Retinal pigment epithelial cell (primary cell): ENCODE data around the gene SLC26A3.

Experiments used
- DNase-seq: peaks from one replicate; pipeline ENCODE4 v3.0.0-alpha.2; 2010; ENCODE audit warnings: low read depth
- H3K4me3 ChIP-seq: 2 replicates; pipeline ENCODE4 v1.5.1; 2011; ENCODE audit warnings: mild to moderate bottlenecking, low read length, control low read depth, moderate library complexity
- CTCF ChIP-seq: conservative IDR thresholded peaks from 2 replicates; pipeline ENCODE4 v1.5.1; 2011; ENCODE audit warnings: low read depth, low read length, control low read depth, inconsistent platforms

Gene SLC26A3

GRCh38 chr7:107842213-107842612 is 39.2 kb upstream of the SLC26A3 start:
- no peak for DNase-seq

GRCh38 chr7:107838816-107839565 is 36.0 kb upstream of the SLC26A3 start:
- TF ChIP-seq CTCF: no peak
- DNase-seq: no peak
- no peak overlapping the region for H3K4me3 ChIP-seq

More at GRCh38 chr7:107842213-107842612, 39.2 kb upstream of the SLC26A3 start:
- TF ChIP-seq CTCF: no peak
- no peak overlapping the region for H3K4me3 ChIP-seq

GRCh38 chr7:107838024-107838601 is 35.1 kb upstream of the SLC26A3 start:
- no peak for DNase-seq
- H3K4me3 ChIP-seq: no peak overlapping the region
- TF ChIP-seq CTCF: no peak

- TF ChIP-seq CTCF: no peak
- no peak overlapping the region for H3K4me3 ChIP-seq
- no peak for DNase-seq
Measured at GRCh38 chr7:107837145-107837512, 34.1 kb upstream of the SLC26A3 start.

- TF ChIP-seq CTCF: no peak
- no peak for DNase-seq
- H3K4me3 ChIP-seq: no peak overlapping the region
Measured at GRCh38 chr7:107836237-107837144, 33.5 kb upstream of the SLC26A3 start.

- H3K4me3 ChIP-seq: no peak overlapping the region
- no peak for TF ChIP-seq CTCF
Measured at GRCh38 chr7:107834401-107834800, 31.4 kb upstream of the SLC26A3 start.

More at GRCh38 chr7:107834401-107834800, 31.4 kb upstream of the SLC26A3 start:
- DNase-seq: no peak
